ENCODE data around the gene KIAA0513.

- TF ChIP-seq CTCF (IDR thresholded peaks at IDR 0.05) (no peak), POLR2A (IDR thresholded peaks at IDR 0.05) (no peak)
Observed at GRCh38 chr16:85025781-85026653, 1.6 kb upstream of the KIAA0513 start.

All from body of pancreas (tissue), 4 donors.